Esophagus muscularis mucosa (tissue), 4 donors: ENCODE results near the gene CXXC1. TPM values are rescaled to one million over a fixed set of nuclear protein-coding genes. Genes with fewer than 3 reads are reported as not detected.
A peak's percentile ranks its signal among the peaks of the same experiment; 100 is the strongest.

Experiments used
- DNase-seq: peaks from one replicate; pipeline ENCODE4 v3.0.0-alpha.2; 2017; ENCODE audit errors: extremely low spot score
- H3K27ac ChIP-seq, 4 donors: fragments of 200-600 bp; sonication (generic); replicated peaks in 1 of 4; 1 replicate in 3 of 4; 2 replicates in 1 of 4; pipeline ENCODE4 v1.5.1; 2016 to 2019; ENCODE audit warnings: mild to moderate bottlenecking in 1 of 4
- H3K27me3 ChIP-seq, 4 donors: fragments of 200-600 bp; sonication (generic); one replicate each; pipeline versions ENCODE4 v1.5.1 to v1.6.0; 2016 to 2019
- H3K36me3 ChIP-seq, 4 donors: fragments of 200-600 bp; sonication (generic); one replicate each; pipeline ENCODE4 v1.5.1; 2016 to 2019
- H3K4me1 ChIP-seq, 4 donors: fragments of 200-600 bp; sonication (generic); one replicate each; pipeline ENCODE4 v1.5.1; 2016 to 2019
- H3K4me3 ChIP-seq, 4 donors: fragments of 200-600 bp; sonication (generic); 1 replicate in 2 of 4; 2 replicates in 2 of 4; pipeline ENCODE4 v1.5.1; 2016 to 2019; ENCODE audit warnings: mild to moderate bottlenecking in 4 of 4, moderate library complexity in 1 of 4
- H3K9me3 ChIP-seq, 4 donors: fragments of 200-600 bp; sonication (generic); 1 replicate in 3 of 4; 2 replicates in 1 of 4; pipeline ENCODE4 v1.5.1; 2016 to 2019
- EP300 ChIP-seq: sonication (generic); formaldehyde crosslinking; IDR thresholded peaks from one replicate; pipeline ENCODE4 v1.6.1; 2017; ENCODE audit warnings: antibody characterized with exemption
- POLR2A ChIP-seq: fragments of 450-650 bp; IDR thresholded peaks from one replicate; pipeline ENCODE4 v1.6.1; 2017; ENCODE audit warnings: antibody characterized with exemption, moderate library complexity, mild to moderate bottlenecking, low read depth
- POLR2AphosphoS5 ChIP-seq, 2 donors: sonication (generic); formaldehyde crosslinking; IDR thresholded peaks; one replicate each; pipeline ENCODE4 v1.6.1; 2017; ENCODE audit warnings: antibody characterized with exemption in 2 of 2
- WGBS: methylation state at CpG from one replicate; pipeline ENCODE4 v1.1.5; 2018; 5-methylcytosine and 5-hydroxymethylcytosine counted together
- intact Hi-C: fragments of 100-400 bp; cut with DNase I; formaldehyde crosslinking; loops from one replicate; pipeline ENCODE4 v1.15.1; 2023
- total RNA-seq, 4 donors: library from RNA; depleted of rRNA; stranded (reverse); fragments of >200 nt; gene quantifications; one replicate each; pipeline versions ENCODE4 v1.1.0 to v1.2.1, GENCODE V29; 2016
- TF ChIP-seq, protein P1 (sequence below), 3 experiments: fragments of 200-600 bp in 2 of 3; fragments of 450-650 bp in 1 of 3; sonication (generic) in 2 of 3; IDR thresholded peaks; one replicate each; pipeline ENCODE4 v1.5.1; 2017 to 2019; ENCODE audit warnings: antibody characterized with exemption in 3 of 3, mild to moderate bottlenecking in 2 of 3, moderate library complexity in 1 of 3

Gene CXXC1
- total RNA-seq, 4 donors from 2014 or later, result 38.6 to 58.1 (median 49.2) TPM

DNA sequence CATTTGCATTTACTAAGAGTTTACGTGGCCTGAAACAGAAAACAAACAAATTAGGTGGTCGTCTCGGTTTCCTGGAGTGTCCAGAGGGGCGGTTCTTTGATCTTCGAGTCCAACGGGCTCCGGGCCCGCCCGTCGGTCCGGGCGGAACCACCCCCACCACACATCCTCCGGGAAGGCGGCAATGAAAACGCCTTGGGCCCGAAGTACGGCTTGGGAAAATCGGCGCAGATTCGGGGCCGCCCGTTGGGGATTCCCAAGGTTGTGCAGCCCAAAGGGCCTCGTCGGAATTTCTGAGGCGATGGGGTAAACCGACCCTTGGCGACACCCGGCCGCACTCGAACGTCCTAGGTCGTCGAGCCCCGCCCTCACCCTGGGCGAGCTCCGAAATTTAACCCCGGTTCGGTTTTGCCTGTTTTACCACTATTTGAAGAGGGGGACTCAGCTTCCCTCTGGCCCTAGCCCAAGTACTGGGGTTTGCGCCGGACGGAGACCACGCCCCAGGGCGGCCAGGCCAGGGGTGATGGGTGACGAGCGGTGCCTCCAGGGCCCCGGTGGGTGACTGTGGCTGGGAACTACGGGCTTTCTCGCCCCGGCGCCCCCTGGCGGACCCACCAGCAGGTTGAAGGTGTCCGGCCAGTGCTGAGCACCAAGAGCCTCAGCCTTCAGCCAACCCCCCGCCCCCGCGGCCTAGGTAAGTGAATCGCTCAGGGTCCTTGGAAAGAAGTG is 19.3 kb downstream of the CXXC1 start:
- 18% methylated on average over 26 of the region's 56 CpGs for WGBS
- no peaks in the 10 kb centered on the region for H3K27me3 ChIP-seq
- peak overlapping the region; percentile 56 to 82 (median 77) for H3K27ac ChIP-seq
- peak overlapping the region; percentile 54 to 60 (median 58) for H3K4me3 ChIP-seq
- DNase-seq, result no peak
- intact Hi-C loops, result no loop called here
- TF ChIP-seq, protein P1, sequence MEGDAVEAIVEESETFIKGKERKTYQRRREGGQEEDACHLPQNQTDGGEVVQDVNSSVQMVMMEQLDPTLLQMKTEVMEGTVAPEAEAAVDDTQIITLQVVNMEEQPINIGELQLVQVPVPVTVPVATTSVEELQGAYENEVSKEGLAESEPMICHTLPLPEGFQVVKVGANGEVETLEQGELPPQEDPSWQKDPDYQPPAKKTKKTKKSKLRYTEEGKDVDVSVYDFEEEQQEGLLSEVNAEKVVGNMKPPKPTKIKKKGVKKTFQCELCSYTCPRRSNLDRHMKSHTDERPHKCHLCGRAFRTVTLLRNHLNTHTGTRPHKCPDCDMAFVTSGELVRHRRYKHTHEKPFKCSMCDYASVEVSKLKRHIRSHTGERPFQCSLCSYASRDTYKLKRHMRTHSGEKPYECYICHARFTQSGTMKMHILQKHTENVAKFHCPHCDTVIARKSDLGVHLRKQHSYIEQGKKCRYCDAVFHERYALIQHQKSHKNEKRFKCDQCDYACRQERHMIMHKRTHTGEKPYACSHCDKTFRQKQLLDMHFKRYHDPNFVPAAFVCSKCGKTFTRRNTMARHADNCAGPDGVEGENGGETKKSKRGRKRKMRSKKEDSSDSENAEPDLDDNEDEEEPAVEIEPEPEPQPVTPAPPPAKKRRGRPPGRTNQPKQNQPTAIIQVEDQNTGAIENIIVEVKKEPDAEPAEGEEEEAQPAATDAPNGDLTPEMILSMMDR (IDR thresholded peaks at IDR 0.05), result peak; percentile 61 to 78 (median 63)
- TF ChIP-seq POLR2AphosphoS5 (IDR thresholded peaks at IDR 0.05) (peak; percentile 38 to 63), POLR2A (no peak)
- peaks cover 5 to 27% (median 23%) of the 10 kb centered on the region in 4 donors for H3K4me1 ChIP-seq
- H3K36me3 ChIP-seq, result peaks cover 29 to 44% (median 43%) of the 10 kb centered on the region in 4 donors
- H3K9me3 ChIP-seq, result no peaks in the 10 kb centered on the region

DNA sequence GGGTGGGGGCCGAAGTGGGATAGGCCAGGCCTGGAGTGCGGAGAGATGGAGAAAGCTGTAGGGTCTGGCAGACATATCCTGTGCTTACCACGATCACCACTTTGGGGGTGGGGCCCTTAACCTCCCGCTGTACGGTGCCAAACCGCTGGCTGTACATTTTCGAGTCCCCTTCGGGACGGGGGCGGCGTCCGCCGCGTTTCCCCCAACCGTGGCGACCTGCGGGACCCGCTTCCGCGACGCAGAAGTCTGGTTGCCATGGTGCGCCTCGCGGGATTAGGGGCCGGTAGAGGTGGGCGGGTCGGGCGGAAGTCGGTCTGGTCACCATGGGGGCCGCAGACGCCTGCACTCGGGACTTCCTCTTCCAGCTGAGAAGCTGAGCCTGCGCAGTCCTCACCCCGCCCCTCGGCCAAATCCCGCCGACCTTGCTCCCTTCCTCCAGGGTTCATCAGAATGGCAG is 21.2 kb downstream of the CXXC1 start, which contains the start of gene CFAP53:
Gene CFAP53 (minus strand): TSS at position 248 of the 457 bp plus-strand sequence. CDS start 91 bp downstream, at position 157.
- peak within 1 kb of the TSS; percentile 67 to 75 (median 68) for H3K4me3 ChIP-seq
- H3K27ac ChIP-seq, result peak within 1 kb of the TSS in 2 of 4 donors; percentile 6 to 21
- H3K4me1 ChIP-seq, result peaks cover 5 to 27% (median 23%) of the 10 kb centered on the region in 4 donors
- intact Hi-C loops, result no loop called here
- H3K9me3 ChIP-seq, result no peaks in the 10 kb centered on the region
- H3K36me3 ChIP-seq, result peaks cover 10 to 25% (median 24%) of the 10 kb centered on the region in 4 donors
- TF ChIP-seq POLR2A (no peak), EP300 (no peak), POLR2AphosphoS5 (IDR thresholded peaks at IDR 0.05) (peak; percentile 54 to 62)
- TF ChIP-seq, protein P1 (IDR thresholded peaks at IDR 0.05), result peak in 1 of 3 experiments; percentile 5
- no peaks in the 10 kb centered on the region for H3K27me3 ChIP-seq
- under 1% methylated on average over 24 of the region's 37 CpGs for WGBS
- DNase-seq, result peak; percentile 98

DNA sequence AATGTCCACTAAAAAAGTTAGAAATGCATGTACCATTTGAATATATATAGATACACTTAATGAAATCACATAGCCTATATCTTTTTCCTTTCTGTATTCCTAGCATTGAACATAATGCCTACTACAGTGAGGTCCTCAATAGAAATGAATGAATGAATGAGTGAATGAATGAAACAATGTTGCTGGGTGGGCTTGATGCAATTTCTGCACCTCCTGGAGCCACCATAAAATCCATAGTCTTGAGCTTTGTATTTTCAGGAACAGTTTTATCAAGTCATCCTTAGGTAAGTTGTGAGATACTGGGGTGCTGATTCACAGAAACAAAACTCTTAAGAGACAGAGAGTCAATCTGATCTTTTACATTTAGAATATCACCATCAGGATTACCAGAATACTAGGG is 24.5 kb downstream of the CXXC1 start:
- Histone ChIP-seq H3K4me1 (peaks cover 5 to 22% (median 20%) of the 10 kb centered on the region in 4 donors), H3K27me3 (no peaks in the 10 kb centered on the region), H3K9me3 (no peaks in the 10 kb centered on the region), H3K27ac (no peak overlapping the region), H3K36me3 (no peaks in the 10 kb centered on the region), H3K4me3 (no peak overlapping the region)
- intact Hi-C loops, result no loop called here
- DNase-seq, result no peak
- no peak for TF ChIP-seq POLR2AphosphoS5 (IDR thresholded peaks at IDR 0.05)
- TF ChIP-seq POLR2A, result no peak
- TF ChIP-seq, protein P1 (IDR thresholded peaks at IDR 0.05), result no peak
- TF ChIP-seq EP300, result no peak

DNA sequence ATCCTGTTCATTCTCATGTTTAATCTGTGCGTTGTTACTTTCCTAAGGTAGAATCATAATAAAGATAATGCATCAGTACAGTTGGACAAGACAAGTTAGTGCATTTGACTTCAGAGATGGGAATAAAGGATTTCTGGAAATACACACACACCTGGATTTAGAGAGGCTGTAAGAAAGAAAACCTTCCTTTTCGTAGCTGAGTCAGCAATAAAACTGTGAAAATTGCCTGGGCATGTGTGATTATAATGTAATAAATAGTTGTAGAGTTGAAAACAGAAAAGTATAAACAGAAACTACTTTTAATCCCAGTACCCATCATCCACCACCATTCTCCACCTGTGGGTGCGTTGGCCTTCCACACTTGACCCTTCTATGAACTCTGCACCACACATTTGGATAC is 36.6 kb downstream of the CXXC1 start:
- intact Hi-C loops, result no loop called here
- WGBS, result 78% methylated on average over 3 of the region's 3 CpGs

More for the DNA sequence above, 36.6 kb downstream of the CXXC1 start:
- H3K27me3 ChIP-seq, result no peaks in the 10 kb centered on the region
- TF ChIP-seq EP300 (no peak), POLR2AphosphoS5 (IDR thresholded peaks at IDR 0.05) (no peak), POLR2A (no peak)
- TF ChIP-seq, protein P1 (IDR thresholded peaks at IDR 0.05), result no peak
- no peaks in the 10 kb centered on the region for H3K4me1 ChIP-seq
- no peak overlapping the region for H3K27ac ChIP-seq
- no peak for DNase-seq
- H3K9me3 ChIP-seq, result no peaks in the 10 kb centered on the region
- no peak overlapping the region for H3K4me3 ChIP-seq
- H3K36me3 ChIP-seq, result no peaks in the 10 kb centered on the region
